ENCODE results near the gene SLC44A4.
A peak's percentile ranks its signal among the peaks of the same experiment; 100 is the strongest.

The SLC44A4 gene

GRCh38 chr6:31901415-31901952, 22.7 kb upstream of the SLC44A4 start:
- DNase-seq (ENCODE audit: low spot score): no peak

DNA sequence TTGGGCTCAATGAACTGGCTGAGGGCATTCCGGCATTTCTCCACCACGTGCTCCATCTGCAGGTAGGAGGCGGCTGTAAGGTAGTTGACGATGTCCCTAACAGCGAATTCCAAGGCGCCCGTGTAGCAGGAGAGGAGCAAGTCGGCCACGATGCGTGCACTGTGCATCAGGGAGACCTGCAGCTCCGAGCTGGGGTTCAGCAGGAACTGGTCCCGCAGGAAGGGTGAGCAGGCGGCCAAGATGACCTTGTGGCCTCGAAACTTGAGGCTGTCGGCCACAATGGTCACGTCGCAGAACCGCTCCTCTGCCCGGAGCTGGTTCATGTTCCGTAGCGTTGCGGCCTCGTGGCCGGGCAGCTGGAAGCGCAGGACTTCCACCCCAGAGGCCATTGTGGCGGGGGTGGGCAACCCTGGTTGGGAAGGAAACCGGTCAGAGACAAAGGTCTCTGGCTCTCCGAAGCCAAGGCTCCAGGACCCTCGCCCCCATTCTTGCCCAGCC, 22.2 kb upstream of the SLC44A4 start:
- DNase-seq (ENCODE audit: low spot score): no peak

DNA sequence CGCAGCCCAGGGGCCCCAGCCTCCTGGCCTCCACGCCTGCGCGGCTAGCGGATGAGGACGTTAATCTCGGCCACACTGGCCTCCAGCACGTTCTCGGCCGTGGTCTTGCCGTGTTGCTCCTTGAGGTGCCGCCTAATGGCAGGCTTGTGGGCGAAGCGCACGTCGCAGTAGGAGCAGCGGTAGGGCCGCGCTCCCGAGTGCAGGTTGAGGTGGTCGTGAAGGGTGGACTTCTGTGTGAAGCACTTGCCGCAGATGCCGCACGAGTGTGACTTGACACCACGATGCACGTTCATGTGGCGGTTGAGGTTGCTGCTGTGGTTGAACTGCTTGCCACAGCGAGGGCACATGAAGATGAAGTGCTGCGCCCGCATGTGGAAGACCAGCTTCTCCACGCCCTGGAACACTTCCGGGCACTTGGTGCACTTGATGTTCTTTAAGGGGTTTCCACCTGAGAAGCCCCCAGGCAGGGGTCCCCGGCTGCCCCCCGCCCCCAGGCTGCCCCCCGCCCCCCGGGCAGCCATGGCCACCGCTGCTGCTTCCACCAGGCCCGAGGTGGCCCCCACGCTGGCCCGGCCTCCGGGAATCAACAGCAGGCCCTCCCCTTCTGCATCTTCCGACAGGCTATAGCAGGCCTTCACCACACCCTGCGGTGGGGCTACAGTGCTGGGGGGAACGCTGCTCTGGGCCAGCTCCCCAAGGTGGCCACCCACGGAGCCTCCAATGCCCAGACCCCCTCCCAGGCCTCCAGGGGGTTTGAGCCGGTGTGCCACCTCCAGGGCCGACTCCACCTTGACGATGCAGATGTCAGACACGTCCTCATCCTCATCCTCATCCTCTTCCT, 21.3 kb upstream of the SLC44A4 start:
- no peak for DNase-seq (ENCODE audit: low spot score)

- no peak for DNase-seq (ENCODE audit: low spot score)
These were observed 20.4 kb upstream of the SLC44A4 start for GRCh38 chr6:31899215-31899614.

DNA sequence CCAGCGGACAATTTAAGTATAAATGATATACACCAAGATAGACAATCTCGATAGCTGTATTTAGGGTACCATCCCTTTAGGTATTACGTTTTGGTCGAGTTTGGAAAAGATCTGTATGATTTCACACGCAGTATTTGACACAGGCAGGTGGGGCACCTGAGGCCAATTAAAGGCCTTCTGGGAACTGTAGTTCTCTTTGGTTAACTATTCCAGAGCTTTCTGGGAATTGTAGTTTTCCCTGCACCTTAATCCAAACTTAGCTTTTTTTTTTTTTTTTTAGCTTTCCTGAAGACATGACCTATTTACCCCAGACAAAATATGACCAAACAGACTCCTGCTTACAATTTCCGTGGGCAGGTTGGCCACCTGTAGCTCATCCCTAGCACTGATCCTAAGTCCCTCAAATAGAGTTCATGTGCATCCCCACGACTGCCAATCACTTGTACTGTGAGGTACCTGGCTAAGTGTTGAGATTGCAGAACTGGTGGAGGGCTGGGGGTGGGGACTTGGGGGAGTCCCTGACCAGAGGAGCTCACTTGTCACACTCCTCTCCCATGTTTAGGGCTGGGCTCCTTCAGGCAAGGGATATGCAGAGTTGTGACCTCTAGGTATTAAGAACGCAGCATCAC, 19.7 kb upstream of the SLC44A4 start:
- DNase-seq (ENCODE audit: low spot score): peak; percentile 81

DNA sequence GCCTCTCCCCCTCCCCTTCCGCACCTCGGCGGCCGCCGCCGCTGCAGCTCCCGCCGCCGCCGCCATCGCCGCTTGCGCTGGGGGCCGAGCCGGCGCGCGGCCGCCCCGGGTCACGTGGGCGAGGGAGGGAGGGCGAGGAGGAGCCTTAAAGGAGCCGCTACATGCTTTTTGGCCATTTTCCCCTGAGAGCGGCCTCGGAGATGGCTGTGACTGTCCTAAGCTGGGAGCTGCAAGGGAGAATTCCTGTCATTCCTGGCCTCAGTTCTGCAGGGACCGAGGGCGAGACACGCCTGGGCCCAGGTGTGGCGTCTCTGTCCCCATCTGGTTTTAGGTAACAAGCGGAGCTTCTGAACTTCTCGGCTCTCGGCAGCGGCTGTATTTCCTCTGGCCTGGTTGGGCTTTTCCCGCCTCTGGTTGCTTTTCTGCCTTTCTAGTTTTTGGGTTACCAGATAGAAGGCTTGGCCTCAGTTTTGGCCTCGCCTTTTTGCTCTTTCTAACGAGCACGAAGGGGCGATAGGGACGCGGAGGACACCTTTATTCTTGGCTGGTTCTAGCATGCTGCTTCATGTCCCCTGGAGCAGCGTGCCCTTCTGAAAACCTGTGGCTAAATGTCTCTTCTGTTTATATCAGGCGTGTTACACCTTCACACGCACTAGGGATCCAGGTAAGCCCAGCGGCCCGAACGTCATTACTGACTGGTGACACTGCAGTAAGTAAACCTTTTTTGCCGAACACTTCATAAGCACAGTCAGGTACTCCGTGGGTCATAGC, 19.0 kb upstream of the SLC44A4 start, which contains the start of gene EHMT2:
TSS of gene EHMT2 (minus strand) at position 87 of the 771 bp plus-strand sequence. CDS start at position 66, 21 bp downstream.
- peak; percentile 88 for DNase-seq (ENCODE audit: low spot score)

DNA sequence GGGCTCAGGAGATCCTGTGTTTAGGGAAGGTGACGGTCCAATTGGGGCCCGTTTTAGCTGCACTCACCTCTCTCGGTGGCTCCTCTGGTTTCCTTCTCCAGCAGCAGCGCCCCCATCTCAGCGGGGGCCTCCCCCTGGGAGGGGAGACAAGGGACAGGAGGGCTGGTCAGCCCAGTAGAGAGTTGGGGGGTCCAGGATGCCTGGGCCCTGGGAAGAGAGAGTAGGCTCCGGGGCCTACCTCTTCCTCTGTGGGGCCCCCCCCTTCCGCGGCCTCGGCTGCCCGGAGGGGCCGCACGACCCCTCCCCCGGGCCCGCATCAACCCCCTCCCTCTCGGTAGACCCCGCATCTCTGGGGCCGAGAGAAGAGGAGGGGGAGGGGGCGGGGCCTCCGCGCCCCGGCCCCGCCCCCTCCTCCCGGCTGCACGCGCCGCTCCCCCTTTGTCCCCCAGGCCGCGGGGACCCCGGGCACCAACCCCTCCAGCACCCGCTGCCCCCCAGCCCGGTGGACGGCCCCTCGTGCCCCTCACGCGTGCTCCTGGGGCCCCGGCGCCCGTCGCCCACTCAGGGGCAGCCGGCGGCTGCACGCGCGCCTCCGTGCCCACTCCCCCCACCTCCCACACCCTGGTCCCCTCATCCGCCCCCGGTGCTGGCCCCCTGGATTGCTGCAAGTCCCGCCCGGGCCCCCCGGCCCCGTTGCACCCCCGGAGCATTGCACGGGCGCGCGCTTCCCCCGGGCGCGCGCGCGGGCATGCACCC, 18.2 kb upstream of the SLC44A4 start:
- DNase-seq (ENCODE audit: low spot score): no peak

DNA sequence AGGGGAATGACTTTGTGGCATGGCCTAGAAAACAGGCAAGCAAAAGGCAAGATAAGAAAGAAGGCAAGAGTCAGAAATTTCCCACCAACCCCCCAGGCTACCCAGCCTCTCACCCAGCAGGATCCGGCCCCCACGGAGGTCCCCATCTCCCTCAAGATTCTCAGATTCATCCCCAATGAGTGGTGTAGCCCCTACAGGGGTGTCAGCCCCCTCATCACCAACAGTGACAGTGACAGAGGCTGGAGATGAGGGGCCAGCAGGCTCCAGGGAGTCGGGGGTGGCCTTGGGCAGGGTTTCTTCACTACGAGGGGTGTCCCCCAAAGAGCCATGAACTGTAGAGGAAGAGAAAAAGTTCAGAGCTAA, 17.7 kb upstream of the SLC44A4 start:
- no peak for DNase-seq (ENCODE audit: low spot score)

GRCh38 chr6:31892821-31893220, 14.0 kb upstream of the SLC44A4 start:
- DNase-seq (ENCODE audit: low spot score): no peak

GRCh38 chr6:31889331-31889972, 10.7 kb upstream of the SLC44A4 start:
- DNase-seq (ENCODE audit: low spot score): no peak

GRCh38 chr6:31888276-31889258, 9.8 kb upstream of the SLC44A4 start:
- DNase-seq (ENCODE audit: low spot score): peak; percentile 50

DNA sequence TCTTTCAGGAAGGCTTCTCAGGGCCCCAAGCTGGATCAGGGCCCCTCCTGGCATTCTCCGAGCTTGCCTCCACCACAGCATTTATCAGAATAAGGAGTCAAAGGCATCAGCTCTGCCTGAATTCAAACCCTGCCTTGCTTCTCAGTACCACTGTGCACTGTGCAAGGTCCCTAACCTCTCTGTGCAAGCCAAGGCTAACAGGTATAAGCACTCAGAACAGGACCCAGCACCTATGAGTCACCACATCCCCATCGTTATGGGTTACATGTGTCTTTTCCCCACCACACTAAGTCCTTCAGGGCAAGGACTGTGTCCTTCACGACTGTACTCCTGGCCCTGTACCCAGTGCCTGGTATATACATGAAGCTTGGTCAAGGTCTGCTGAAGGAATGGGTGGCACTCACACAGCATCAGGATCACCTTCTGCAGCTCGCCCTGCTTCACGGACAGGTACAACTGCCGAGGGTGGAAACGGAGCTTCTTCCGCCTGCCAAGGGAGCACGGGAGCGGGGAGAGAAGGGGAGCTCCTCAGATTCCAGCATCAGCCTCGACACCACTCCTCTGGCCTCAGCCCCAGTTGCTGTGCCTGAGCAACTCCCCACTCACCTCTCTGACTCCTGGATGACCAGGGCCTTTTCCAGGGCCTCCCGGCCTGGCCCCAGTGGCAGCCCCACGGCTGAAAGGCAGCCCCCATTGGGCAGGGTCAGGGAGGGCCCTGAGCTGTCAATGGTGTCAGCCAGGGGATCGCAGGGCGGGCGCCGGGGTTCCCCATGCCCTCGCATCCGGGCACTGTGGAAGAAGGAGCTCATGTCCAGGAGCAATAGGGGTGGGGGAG, 8.6 kb upstream of the SLC44A4 start:
- DNase-seq (ENCODE audit: low spot score): no peak

DNA sequence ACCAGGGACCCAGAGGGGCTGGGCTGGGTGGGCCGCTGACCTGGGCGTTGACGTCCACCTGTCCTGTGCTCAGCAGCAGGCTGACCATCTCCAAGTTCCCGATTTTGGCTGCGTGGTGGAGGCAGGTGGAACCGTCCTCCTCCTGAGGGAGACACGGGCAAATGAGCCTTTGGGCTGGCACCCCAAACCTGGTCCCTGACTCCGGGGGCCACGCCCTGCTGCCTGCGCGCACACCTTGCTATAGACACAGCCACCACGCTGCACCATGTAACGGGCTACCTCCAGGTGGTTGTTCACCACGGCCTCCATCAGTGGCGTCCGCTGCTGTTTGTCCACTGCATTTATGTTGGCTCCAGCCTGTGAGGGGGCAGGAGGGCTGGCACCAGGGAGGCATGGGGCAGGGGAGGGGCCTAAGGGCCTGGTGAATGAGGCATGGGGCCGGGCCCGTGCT, 7.8 kb upstream of the SLC44A4 start:
- no peak for DNase-seq (ENCODE audit: low spot score)

- no peak for DNase-seq (ENCODE audit: low spot score)
These were observed 5.8 kb upstream of the SLC44A4 start for GRCh38 chr6:31884528-31885035.

DNA sequence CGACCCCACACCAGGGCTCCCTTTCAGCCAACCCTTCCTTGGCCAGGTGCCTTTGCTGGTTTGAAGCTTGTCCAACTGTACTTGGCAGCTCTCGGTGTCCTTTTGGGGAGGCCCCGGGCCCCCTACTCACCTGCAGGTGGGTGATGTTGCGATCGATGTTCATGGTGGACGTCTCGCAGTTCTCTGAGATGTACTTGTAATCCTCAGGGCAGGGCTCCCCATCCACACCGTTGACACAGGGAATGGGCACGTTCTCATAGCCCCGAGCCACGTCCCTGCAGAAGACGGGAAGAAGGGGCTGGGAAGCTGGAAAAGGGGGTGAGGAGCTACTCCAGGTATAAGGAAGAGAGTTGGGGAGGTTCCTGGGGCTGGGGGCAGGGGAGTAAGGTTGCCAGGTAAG, 4.9 kb upstream of the SLC44A4 start:
- DNase-seq (ENCODE audit: low spot score): no peak

DNA sequence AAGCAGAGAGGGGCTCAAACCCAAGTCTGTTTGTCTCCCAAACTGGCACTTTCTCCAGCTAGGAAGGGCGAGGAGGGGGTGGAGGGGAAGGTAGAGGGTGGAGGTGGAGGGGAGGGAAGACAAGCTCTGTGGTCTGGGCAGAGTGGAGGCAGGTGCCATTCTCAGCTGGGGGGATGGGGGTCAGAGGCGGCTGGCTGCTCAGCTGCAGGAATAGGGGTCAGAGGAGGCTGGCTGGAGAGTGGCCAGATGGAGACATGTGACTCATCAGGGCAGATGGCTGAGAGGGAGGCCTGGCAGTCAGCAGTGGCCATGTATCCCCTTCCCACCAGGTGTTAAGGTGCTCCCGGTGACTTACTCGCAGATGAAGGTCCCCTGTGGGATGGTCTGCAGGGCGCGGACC, 3.5 kb upstream of the SLC44A4 start:
- no peak for DNase-seq (ENCODE audit: low spot score)

DNA sequence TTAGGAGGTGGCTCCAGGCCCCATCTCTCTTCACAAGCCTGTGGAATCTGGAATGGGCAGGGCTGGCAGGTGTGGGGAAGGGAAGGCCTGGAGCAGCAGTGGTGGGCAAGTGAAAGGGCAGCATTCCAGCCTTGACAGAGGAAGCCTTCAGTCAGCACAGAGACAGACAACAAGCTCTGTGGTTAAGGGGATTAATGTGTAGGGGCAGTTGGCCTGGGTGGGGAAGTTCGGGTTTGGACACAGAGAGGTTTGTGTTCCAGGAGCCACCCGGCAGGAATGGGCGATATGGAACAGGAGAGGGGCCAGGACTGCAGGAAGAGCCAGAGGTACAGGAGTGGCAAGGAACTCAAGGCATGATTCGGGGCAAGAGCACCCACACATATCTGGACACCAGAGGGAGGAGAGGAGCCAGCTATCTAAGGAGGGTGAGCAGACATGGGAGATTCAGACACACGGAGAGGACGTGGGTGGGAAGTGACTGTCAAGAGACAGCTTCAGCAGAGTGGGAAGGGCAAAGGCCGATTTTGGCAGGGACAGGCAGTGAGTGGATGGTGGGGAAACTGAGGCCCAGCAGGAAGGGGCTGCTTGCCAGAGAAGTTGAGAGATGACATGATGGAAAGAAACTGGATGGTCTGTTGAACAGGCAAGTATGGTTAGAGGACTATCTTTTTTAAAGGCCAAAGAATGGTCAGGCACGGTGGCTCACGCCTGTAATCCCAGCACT, 2.5 kb upstream of the SLC44A4 start:
- no peak for DNase-seq (ENCODE audit: low spot score)

GRCh38 chr6:31880616-31881015, 1.8 kb upstream of the SLC44A4 start:
- no peak for DNase-seq (ENCODE audit: low spot score)
